Hepatocyte (in vitro differentiated cells): Measurements from ENCODE around the gene DOHH. TPM values are rescaled to one million over a fixed set of nuclear protein-coding genes. Genes with fewer than 3 reads are reported as not detected.
A peak's percentile ranks its signal among the peaks of the same experiment; 100 is the strongest.

Source experiments
- DNase-seq: peaks from one replicate; pipeline ENCODE4 v3.0.0-alpha.2; 2016; ENCODE audit warnings: low spot score
- H2AFZ ChIP-seq: fragments of 200-600 bp; sonication (generic); 2 replicates; pipeline ENCODE4 v1.6.0; 2016; ENCODE audit warnings: antibody characterized with exemption, mild to moderate bottlenecking
- H3K27ac ChIP-seq: fragments of 200-600 bp; sonication (generic); 2 replicates; pipeline ENCODE4 v1.5.1; 2016; ENCODE audit warnings: mild to moderate bottlenecking
- H3K27me3 ChIP-seq: fragments of 200-600 bp; sonication (generic); 2 replicates; pipeline ENCODE4 v1.6.1; 2016
- H3K36me3 ChIP-seq: fragments of 200-600 bp; sonication (generic); replicated peaks from 2 replicates; pipeline ENCODE4 v1.5.1; 2016; ENCODE audit warnings: low read depth; ENCODE audit not compliant: insufficient read depth
- H3K4me1 ChIP-seq: fragments of 200-600 bp; sonication (generic); 2 replicates; pipeline ENCODE4 v1.5.1; 2016; ENCODE audit warnings: mild to moderate bottlenecking, moderate library complexity; ENCODE audit not compliant: insufficient read depth
- H3K4me2 ChIP-seq: fragments of 200-600 bp; sonication (generic); 2 replicates; pipeline ENCODE4 v1.6.0; 2016
- H3K4me3 ChIP-seq: fragments of 200-600 bp; sonication (generic); 2 replicates; pipeline ENCODE4 v1.5.1; 2016; ENCODE audit warnings: mild to moderate bottlenecking
- H3K79me2 ChIP-seq: fragments of 200-600 bp; sonication (generic); 2 replicates; pipeline ENCODE4 v1.6.0; 2017; ENCODE audit warnings: mild to moderate bottlenecking
- H3K9me2 ChIP-seq: fragments of 200-600 bp; sonication (generic); replicated peaks from 2 replicates; pipeline ENCODE4 v1.6.0; 2017; ENCODE audit warnings: mild to moderate bottlenecking; ENCODE audit not compliant: insufficient read depth
- H3K9me3 ChIP-seq: fragments of 200-600 bp; sonication (generic); 2 replicates; pipeline ENCODE4 v1.5.1; 2016; ENCODE audit warnings: low read depth, mild to moderate bottlenecking
- H4K20me1 ChIP-seq: fragments of 200-600 bp; sonication (generic); 2 replicates; pipeline ENCODE4 v1.6.0; 2016; ENCODE audit warnings: mild to moderate bottlenecking; ENCODE audit not compliant: insufficient read depth, poor library complexity, severe bottlenecking
- CTCF ChIP-seq: fragments of 200-600 bp; sonication (generic); IDR thresholded peaks from 2 replicates; pipeline ENCODE4 v1.5.1; 2016; ENCODE audit warnings: antibody characterized with exemption, mild to moderate bottlenecking; ENCODE audit not compliant: poor library complexity
- EZH2 ChIP-seq: fragments of 200-600 bp; sonication (generic); IDR thresholded peaks from 2 replicates; pipeline ENCODE4 v1.6.1; 2016; ENCODE audit warnings: antibody characterized with exemption, mild to moderate bottlenecking, borderline replicate concordance
- EZH2phosphoT487 ChIP-seq: fragments of 200-600 bp; sonication (generic); IDR thresholded peaks from one replicate; pipeline ENCODE4 v1.6.1; 2018; ENCODE audit warnings: antibody characterized with exemption, mild to moderate bottlenecking, low read depth, moderate library complexity; ENCODE audit not compliant: unreplicated experiment, severe bottlenecking
- WGBS: methylation state at CpG from one replicate; pipeline ENCODE4 v1.1.6; 2016; ENCODE audit warnings: low lambda C conversion rate; ENCODE audit errors: missing lambda C conversion rate; 5-methylcytosine and 5-hydroxymethylcytosine counted together
- polyA plus RNA-seq: library from polyadenylated mRNA; unstranded; fragments of >200 nt; fragmentation: Nextera tagmentation; extraction: Ambion mirVana; gene quantifications from 2 replicates; pipeline ENCODE4 v1.2.1, GENCODE V29; 2016
- total RNA-seq: library from RNA; depleted of rRNA; stranded (reverse); fragments of >200 nt; gene quantifications from 2 replicates; pipeline ENCODE4 v1.2.3, GENCODE V29; 2014

Gene DOHH
- total and polyA plus RNA-seq, 2 experiments from 2014 or later = 14.9 to 17.6 TPM

- no peak overlapping the region for H3K4me3 ChIP-seq
- no peak for DNase-seq
- no peak overlapping the region for H2AFZ ChIP-seq
- H3K27ac ChIP-seq = no peak overlapping the region
- WGBS = 60% methylated on average over 16 of the region's 27 CpGs
- H3K9me3 ChIP-seq = no peaks in the 10 kb centered on the region
- no peaks in the 10 kb centered on the region for H3K27me3 ChIP-seq
- no peaks in the 10 kb centered on the region for H3K79me2 ChIP-seq
- H4K20me1 ChIP-seq = no peaks in the 10 kb centered on the region
- peak overlapping the region; percentile 41 for H3K4me2 ChIP-seq
- peaks cover 10% of the 10 kb centered on the region for H3K4me1 ChIP-seq
- H3K36me3 ChIP-seq = no peaks in the 10 kb centered on the region
- TF ChIP-seq EZH2phosphoT487 = no peak
- TF ChIP-seq EZH2 = no peak
- no peak for TF ChIP-seq CTCF
- H3K9me2 ChIP-seq = no peaks in the 10 kb centered on the region
Observed at GRCh38 chr19:3478409-3479176, 21.9 kb downstream of the DOHH start.

- no peaks in the 10 kb centered on the region for H3K79me2 ChIP-seq
- no peak overlapping the region for H3K4me3 ChIP-seq
- DNase-seq = no peak
- WGBS = 83% methylated on average over 2 of the region's 2 CpGs
- H3K36me3 ChIP-seq = no peaks in the 10 kb centered on the region
- no peak overlapping the region for H2AFZ ChIP-seq
- H3K27ac ChIP-seq = no peak overlapping the region
- H3K9me3 ChIP-seq = no peaks in the 10 kb centered on the region
- TF ChIP-seq EZH2phosphoT487 (no peak), CTCF (no peak), EZH2 (no peak)
- H3K27me3 ChIP-seq = no peaks in the 10 kb centered on the region
- no peaks in the 10 kb centered on the region for H3K9me2 ChIP-seq
- H3K4me1 ChIP-seq = peaks cover 16% of the 10 kb centered on the region
- no peak overlapping the region for H3K4me2 ChIP-seq
- no peaks in the 10 kb centered on the region for H4K20me1 ChIP-seq
Observed at GRCh38 chr19:3477951-3478350, 22.5 kb downstream of the DOHH start.

- TF ChIP-seq EZH2 (no peak), EZH2phosphoT487 (no peak), CTCF (no peak)
- Histone ChIP-seq H3K9me2 (no peaks in the 10 kb centered on the region), H3K9me3 (no peaks in the 10 kb centered on the region), H3K79me2 (no peaks in the 10 kb centered on the region), H3K27ac (no peak overlapping the region), H4K20me1 (no peaks in the 10 kb centered on the region), H3K36me3 (no peaks in the 10 kb centered on the region), H2AFZ (no peak overlapping the region), H3K4me3 (no peak overlapping the region), H3K4me2 (no peak overlapping the region), H3K27me3 (no peaks in the 10 kb centered on the region), H3K4me1 (peaks cover 19% of the 10 kb centered on the region)
- no peak for DNase-seq
Observed at GRCh38 chr19:3477506-3477905, 23.0 kb downstream of the DOHH start.
